ENCODE data around the gene ZNF536. TPM values are rescaled to one million over a fixed set of nuclear protein-coding genes. Genes with fewer than 3 reads are reported as not detected.
"Not testable (repeated sequence)": the region's sequence is repeated elsewhere in the genome, so short reads cannot be mapped to it uniquely, and the experiment has no call there.

The ZNF536 gene
- total RNA-seq, 1 experiment from 2014 or later = not detected

DNA sequence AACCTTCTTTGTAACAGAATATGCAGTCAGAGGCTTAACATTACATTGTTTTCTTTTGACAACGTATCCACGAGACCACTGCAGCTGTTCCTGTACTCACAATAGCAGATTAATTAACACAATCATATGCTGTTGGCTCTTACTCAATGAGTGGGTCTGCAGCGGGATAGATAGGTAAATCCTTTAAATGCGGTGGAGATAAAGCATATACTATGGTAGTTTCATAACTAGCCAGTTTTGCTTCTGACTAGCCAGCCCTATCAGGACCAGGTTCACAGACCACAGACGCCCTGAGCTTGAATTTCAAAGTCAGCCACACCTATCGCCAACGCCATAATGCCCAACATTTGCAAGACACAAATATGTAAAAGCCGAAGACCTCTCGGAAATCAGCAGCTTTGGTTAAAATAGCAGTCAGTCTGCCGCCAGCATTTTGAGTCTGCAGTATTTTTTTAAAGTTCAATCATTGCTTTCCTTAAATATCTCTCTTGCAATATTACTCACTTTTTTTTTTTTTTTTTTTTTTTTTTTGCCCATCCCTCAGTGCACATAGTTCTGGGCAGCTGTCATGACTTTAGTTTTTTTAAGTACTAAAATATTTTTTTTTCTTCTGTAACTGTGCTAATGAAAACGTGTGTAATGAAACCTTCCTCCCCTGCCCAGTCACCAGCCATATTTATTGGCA lies 120.5 kb downstream of the ZNF536 start:
- Histone ChIP-seq H3K9me3 (no peaks in the 10 kb centered on the region), H3K4me3 (no peak overlapping the region), H3K36me3 (no peaks in the 10 kb centered on the region), H3K27me3 (peaks cover 3% of the 10 kb centered on the region; the same call in 1 of the 2 replicates)
- DNase-seq = no peak

DNA sequence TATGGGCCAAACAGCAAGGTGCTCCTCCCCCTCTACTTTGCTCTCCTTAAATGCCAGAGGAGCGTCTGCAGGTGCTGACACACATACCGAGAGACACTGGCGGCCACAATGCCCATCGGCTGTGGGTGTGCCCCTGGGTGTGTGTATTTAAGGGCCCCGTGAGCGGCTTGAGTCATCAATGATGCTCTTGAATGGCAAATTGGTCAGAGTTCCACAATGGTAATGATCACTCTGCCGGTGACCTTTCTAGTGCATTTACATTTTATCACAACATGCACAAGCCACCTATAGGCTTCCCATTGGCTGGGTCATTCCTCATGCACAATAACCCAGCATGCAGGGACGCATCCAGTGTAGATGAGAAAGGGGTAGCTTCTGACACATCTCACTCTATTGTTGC lies 124.8 kb downstream of the ZNF536 start:
- Histone ChIP-seq H3K4me3 (no peak overlapping the region), H3K36me3 (no peaks in the 10 kb centered on the region), H3K27me3 (peaks cover 3% of the 10 kb centered on the region; the same call in 1 of the 2 replicates), H3K9me3 (no peaks in the 10 kb centered on the region)
- DNase-seq = no peak

DNA sequence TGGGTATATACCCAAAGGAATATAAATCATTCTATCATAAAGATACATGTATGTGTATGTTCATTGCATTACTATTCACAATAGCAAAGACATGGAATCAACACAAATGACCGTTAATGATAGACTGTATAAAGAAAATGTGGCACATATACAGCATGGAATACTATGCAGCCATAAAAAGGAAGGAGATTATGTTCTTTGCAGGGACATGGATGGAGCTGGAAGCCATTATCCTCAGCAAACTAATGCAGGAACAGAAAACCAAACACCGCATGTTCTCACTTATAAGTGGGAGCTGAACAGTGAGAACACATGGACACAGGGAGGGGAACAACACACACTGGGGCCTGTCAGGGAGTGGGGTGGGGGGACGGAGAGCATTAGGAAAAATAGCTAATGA lies 125.9 kb downstream of the ZNF536 start:
- H3K36me3 ChIP-seq, H3K9me3 ChIP-seq, DNase-seq, H3K27me3 ChIP-seq, H3K4me3 ChIP-seq: not testable (repeated sequence)

DNA sequence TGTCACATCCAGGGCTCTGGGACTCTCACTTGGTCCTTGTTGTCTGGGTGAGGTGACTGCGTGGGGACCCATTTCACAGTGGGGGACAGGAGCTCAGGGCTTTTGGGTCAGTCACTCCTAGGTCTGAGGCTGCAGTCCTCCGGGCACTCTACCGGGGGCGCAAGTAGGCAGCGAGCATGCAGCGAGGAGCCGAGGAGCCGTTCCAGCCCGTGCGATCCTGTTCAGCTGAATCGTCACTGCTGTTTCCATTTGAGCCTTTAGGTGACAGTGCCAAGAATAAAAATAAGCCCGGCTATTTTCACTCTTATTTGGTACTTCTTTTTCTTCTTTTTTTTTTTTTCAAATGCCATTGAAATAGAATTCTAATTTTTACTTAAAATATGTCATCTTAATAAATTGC lies 126.5 kb downstream of the ZNF536 start:
- H3K27me3 ChIP-seq = peaks cover 3% of the 10 kb centered on the region; the same call in 1 of the 2 replicates
- H3K4me3 ChIP-seq = no peak overlapping the region
- H3K36me3 ChIP-seq = no peaks in the 10 kb centered on the region
- H3K9me3 ChIP-seq = no peaks in the 10 kb centered on the region
- no peak for DNase-seq

DNA sequence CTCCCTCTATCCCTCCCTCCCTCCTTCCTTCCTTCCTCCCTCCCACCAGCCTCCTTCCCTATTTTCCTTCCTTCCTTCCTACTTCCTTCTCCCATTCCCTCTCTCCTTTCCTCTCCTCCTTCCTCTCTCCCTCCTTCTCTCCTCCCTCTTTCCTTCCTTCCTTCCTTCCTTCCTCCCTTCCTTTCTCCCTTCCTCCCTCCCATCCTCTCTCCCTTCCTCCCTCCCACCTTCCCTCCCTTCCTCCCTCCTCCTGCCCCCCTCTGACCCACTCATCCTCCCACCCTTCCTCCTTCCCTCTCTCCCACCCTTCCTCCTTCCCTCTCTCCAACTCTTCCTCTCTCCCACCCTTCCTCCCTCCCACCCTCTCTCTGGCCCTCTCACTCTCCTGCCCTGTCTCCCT lies 132.1 kb downstream of the ZNF536 start:
- no peak for DNase-seq
- H3K27me3 ChIP-seq = peaks cover 3% of the 10 kb centered on the region; the same call in 1 of the 2 replicates
- no peaks in the 10 kb centered on the region for H3K36me3 ChIP-seq
- H3K9me3 ChIP-seq = no peaks in the 10 kb centered on the region
- no peak overlapping the region for H3K4me3 ChIP-seq

DNA sequence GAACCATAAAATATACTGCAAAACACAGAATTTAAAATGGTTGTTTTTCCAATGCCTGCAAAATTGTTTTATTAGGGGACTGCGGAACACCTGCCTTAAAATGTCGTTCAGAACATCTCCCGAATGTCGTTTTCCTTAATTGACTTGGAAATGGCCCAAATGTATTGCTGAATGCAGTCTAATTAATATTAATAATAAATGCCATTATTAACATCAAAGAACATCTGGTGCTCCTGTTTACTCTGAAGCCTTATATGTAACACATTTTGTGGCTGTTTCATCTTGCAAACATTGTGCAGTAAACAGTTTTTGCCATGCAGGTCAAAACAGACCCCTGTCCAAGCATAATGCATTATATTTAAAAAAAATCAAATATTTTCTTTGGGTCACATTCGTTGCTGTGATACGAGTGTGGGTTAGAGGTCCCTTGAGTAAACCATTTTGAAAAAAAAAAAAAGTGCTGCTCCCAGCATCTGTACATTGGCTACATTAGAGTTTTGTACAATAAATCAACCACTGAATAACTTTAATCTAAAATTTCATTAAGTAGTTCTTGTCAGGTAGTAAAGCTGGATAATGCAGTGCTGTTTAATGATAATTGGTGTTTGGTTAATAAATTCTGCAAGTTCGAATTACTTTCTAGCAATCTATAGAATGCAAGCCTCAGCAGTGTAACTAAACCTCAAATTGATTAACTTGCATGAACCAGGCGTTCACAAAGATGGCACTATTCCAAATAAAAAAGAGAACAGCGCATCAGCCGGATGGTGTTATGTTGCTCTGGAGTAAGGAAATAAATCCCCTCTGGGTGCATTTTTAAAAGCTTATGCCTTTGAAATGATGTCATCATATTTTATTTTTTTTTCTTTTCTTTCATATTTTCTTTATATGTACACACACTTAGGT lies 140.2 kb downstream of the ZNF536 start:
- no peaks in the 10 kb centered on the region for H3K9me3 ChIP-seq
- no peaks in the 10 kb centered on the region for H3K36me3 ChIP-seq
- peaks cover 8% of the 10 kb centered on the region; the same call in 1 of the 2 replicates for H3K27me3 ChIP-seq
- DNase-seq = no peak
- H3K4me3 ChIP-seq = no peak overlapping the region

DNA sequence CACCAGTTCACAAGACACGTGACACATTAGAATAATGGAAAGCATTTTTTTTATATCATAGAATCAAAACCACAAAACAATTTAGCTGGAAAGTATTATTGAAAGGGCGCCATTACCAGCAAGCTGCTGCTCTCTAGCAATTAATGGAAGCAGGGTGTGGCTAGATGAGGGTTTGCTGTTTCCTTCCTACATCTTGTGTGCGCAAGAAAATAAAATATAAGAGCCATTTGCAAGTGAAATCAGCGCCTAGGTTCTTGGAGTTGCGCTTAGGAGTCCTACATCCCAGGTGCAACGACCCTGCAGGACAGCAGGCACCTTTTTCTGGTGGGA lies 140.9 kb downstream of the ZNF536 start:
- DNase-seq = no peak
- no peaks in the 10 kb centered on the region for H3K36me3 ChIP-seq
- peaks cover 8% of the 10 kb centered on the region; the same call in 1 of the 2 replicates for H3K27me3 ChIP-seq
- no peaks in the 10 kb centered on the region for H3K9me3 ChIP-seq
- H3K4me3 ChIP-seq = no peak overlapping the region

DNA sequence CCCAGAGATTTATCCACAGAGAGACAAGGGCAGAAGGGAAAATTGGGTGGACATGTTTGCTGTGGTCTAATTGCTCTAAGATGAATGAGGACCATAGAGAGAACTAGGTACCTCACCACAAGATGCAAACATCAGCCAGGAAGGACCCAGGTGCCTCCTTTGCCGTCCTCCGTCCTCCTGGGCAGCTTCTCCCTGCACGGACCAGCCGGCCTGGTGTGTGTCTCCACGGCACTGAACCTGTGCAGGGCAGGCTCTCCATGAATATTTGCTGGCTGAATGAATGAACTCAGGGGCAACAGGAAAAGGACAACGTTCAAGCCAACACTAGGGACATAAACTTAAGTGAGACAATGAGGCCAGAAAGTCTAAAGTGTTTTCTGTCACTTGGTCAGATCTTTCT lies 143.9 kb downstream of the ZNF536 start:
- Histone ChIP-seq H3K36me3 (no peaks in the 10 kb centered on the region), H3K27me3 (peaks cover 2% of the 10 kb centered on the region; the same call in 1 of the 2 replicates), H3K4me3 (no peak overlapping the region), H3K9me3 (no peaks in the 10 kb centered on the region)
- no peak for DNase-seq

DNA sequence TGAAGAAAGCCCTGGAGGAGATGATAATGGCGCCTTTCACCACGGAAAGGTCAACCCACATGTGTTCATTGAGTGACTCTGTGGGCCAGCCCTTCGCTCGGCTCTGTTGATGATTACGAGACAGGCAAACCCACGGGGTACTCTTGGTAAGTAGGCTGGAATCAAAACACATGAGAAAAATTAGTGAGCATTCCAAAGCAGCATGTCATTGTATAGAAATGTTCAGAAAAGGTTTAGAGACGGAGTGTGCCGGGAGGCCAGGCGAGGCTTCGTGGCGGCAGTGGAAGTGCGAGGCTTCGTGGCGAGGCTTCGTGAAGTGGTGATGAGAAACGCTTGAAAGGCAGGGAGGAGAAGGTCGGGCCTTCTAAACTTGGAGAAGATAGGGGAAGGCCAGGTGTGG lies 144.3 kb downstream of the ZNF536 start:
- H3K9me3 ChIP-seq = no peaks in the 10 kb centered on the region

DNA sequence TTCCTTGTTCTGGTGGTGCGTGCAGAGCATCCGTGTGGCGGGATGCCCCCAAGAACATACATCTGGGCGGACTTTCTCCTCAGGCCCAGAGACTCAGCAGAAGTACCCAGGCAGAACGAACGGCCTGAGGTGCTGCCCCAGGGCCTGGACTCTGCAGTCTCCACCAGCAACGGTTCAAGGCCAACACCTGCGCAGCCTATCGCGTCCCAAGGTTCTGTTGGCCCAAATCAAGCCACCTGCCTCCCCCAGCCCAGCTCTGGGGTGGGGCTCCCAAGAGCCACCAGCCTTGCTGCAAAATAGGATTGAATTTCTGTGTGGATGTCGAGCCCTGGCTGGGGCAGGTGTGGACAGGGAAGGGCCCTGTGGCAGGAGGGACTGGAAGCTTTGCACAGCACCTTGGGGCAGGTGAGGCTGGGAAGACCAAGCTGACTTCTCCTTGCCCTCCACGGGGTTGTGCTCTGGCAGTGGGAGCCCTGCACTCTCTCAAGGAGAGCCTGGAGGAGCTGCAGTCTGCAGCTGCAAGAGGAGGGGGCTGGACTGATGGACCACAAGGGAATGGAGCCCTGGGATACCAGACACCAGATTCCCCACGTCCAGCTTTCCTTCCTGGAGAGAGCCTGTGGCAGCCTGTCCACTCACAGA lies 146.9 kb downstream of the ZNF536 start:
- Histone ChIP-seq H3K36me3 (no peaks in the 10 kb centered on the region), H3K27me3 (no peaks in the 10 kb centered on the region), H3K4me3 (no peak overlapping the region), H3K9me3 (no peaks in the 10 kb centered on the region)
- DNase-seq = no peak

More for the DNA sequence above, 144.3 kb downstream of the ZNF536 start:
- H3K36me3 ChIP-seq = no peaks in the 10 kb centered on the region
- no peaks in the 10 kb centered on the region; the same call in 1 of the 2 replicates for H3K27me3 ChIP-seq
- DNase-seq = no peak
- H3K4me3 ChIP-seq = no peak overlapping the region

DNA sequence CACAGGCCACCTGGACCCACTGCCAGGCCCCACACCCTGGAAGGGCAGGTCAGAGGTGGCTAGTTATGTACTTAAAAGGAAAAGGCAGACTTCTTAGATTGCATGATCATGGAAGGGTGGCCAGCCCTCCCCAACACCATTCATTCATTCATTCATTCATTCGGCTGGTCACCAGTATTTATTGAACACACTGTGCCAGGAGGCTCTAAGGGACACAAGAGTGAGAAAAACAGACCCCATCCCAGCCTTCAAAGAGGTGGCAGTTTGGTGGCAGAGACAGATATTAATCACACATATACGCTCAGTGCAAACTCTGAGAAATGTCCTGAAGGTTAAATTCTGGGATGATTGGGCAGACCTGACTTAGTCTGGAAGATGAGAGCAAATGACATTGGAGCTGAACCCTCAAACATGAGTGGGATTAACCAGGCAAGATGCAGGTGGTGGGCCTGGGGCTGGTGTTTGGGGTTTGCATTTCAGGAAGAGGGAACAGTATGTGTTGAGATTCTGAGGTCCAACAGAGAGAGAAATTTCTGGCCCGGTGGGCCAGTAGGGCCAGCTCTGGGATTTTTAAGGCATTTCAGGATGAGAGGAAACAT lies 147.5 kb downstream of the ZNF536 start:
- DNase-seq = no peak
- Histone ChIP-seq H3K36me3 (no peaks in the 10 kb centered on the region), H3K4me3 (no peak overlapping the region), H3K27me3 (no peaks in the 10 kb centered on the region), H3K9me3 (no peaks in the 10 kb centered on the region)

DNA sequence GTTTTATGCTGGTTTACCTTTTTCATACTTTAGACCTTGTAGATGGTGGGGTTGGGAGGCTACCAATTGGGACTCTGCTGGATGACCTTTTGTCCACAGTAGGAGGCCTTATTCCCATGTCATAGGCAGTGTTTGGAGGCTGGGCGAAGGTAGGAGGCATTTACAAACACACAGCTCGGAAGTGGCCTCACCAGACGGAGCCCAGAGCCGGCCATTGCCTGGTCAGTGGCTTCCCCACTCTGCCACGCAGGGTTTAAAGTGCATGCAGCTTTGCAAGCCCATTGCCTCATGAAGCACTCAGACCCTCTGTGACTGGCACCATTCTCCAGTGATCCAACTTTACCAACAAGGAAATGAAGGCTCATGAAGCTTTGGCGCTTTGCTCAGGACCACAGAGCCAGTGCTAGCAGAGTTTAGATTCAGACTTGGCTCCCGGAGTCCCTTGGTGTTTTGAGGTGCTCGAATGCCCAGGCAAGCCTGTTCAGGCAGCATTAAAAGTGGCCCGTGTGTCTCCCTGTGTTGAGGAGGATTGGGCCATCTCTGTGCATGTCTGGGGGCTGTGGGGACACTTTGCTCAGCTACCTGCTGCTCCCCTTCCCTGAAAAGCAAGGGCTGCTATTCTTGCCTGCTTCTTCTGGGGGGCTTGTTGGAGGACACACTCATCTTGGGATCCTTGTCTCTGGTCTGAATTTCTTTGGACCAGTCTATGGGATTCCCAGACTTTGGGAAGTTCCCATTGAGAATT lies 148.7 kb downstream of the ZNF536 start:
- Histone ChIP-seq H3K9me3 (no peaks in the 10 kb centered on the region), H3K4me3 (no peak overlapping the region), H3K27me3 (no peaks in the 10 kb centered on the region), H3K36me3 (no peaks in the 10 kb centered on the region)
- DNase-seq = no peak

DNA sequence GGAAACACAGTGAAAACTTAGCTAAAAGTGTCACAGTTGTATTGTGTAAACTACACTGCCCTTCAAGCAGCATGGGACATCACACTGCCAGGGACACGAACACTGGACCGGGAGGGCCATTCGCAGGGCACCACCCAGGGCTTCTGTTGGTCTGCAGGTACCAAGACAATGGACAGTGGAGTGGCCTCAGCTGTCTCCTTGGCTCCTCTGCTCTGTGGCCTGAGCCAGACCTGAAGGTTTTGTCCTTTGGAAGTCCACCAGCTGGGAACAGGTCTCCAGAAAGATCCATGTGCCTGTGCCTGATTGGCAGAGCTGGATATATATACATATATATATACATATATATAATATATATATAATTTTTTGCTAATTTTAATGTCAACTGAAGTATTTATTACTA lies 149.8 kb downstream of the ZNF536 start:
- no peak overlapping the region for H3K4me3 ChIP-seq

DNA sequence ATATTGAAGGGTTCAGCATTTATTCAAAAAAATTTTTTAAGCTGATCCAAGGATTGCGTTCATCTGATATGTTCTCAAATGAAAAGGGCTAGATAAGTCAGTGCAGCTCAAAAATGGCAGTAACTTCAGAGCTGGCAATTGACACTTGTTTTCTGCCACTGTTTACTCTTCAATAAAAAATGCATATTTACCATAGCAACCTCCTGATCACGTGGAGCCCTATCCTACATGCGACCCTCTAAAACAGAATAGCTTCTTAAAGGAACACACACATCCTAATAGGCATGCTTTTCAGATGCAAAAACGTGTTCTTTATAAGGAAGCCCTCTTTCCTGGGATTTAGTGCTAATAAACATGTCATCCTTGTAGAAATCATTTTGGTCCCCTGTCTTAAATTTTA lies 150.2 kb downstream of the ZNF536 start:
- no peaks in the 10 kb centered on the region for H3K27me3 ChIP-seq
- no peak overlapping the region for H3K4me3 ChIP-seq
- H3K36me3 ChIP-seq = no peaks in the 10 kb centered on the region
- H3K9me3 ChIP-seq = no peaks in the 10 kb centered on the region
- no peak for DNase-seq

More for the DNA sequence above, 149.8 kb downstream of the ZNF536 start:
- no peaks in the 10 kb centered on the region for H3K36me3 ChIP-seq
- DNase-seq = no peak
- no peaks in the 10 kb centered on the region for H3K27me3 ChIP-seq
- no peaks in the 10 kb centered on the region for H3K9me3 ChIP-seq

DNA sequence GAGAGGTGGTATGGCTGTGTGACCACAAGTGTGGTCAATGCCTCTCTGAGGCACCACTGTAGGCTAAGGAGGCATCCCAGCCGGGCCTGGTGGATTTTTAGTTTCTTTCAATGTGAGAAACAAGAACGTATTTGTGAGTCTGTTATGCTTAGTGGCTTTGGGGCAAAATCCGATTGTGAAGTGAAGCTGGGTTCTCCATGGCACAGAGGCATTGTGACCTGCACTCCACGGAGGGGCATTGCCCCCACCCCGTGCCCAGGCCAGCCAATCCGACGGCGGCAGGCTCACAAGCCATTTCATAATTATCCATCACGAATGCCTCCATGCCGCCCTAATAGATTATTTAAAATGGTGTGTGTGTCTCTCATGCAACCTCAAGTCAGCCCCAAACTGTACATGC lies 151.6 kb downstream of the ZNF536 start:
- DNase-seq = no peak
- no peaks in the 10 kb centered on the region for H3K36me3 ChIP-seq
- H3K9me3 ChIP-seq = no peaks in the 10 kb centered on the region
- no peak overlapping the region for H3K4me3 ChIP-seq
- no peaks in the 10 kb centered on the region; the same call in 1 of the 2 replicates for H3K27me3 ChIP-seq

DNA sequence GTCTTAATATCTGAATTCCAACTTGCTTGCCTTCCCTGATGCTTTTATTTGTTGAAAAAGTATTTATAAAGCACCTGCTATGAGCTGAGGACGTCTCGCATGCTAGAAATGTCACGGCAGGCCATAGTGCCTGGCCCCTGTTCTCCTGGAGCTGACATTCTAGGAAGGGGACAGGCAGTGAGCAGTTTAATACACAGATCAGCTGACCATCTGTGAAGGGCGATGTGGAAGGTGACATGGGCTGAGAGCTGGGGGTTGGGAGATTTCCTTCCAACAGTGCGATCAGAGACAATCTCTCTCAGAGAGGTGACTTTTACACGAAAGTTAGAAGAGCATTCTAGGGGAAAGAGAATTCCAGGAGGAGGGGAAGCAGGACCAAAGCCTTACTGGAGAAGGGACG lies 153.2 kb downstream of the ZNF536 start:
- no peaks in the 10 kb centered on the region for H3K9me3 ChIP-seq
- H3K27me3 ChIP-seq = no peaks in the 10 kb centered on the region; the same call in 1 of the 2 replicates

More for the DNA sequence above, 153.2 kb downstream of the ZNF536 start:
- no peaks in the 10 kb centered on the region for H3K36me3 ChIP-seq
- no peak overlapping the region for H3K4me3 ChIP-seq
- DNase-seq = no peak
